Loucy (cell line): Measurements from ENCODE around the gene MN1.

Experiments used
- CTCF ChIP-seq: fragments of 200-600 bp; sonication (generic); conservative IDR thresholded peaks from 2 replicates; pipeline ENCODE4 v1.5.1; 2014; ENCODE audit warnings: mild to moderate bottlenecking, antibody characterized with exemption, low read length
- EZH2phosphoT487 ChIP-seq: fragments of 200-600 bp; IDR thresholded peaks from 2 replicates; pipeline ENCODE4 v1.6.1; 2018; ENCODE audit warnings: antibody characterized with exemption, mild to moderate bottlenecking, moderate library complexity, borderline replicate concordance

- no peak for TF ChIP-seq CTCF
- TF ChIP-seq EZH2phosphoT487 = no peak
Measured at GRCh38 chr22:27836181-27836580, 34.6 kb upstream of the MN1 start.
